ENCODE measurements around the gene MYO7A. TPM values are rescaled to one million over a fixed set of nuclear protein-coding genes. Genes with fewer than 3 reads are reported as not detected.

The MYO7A gene
- total and polyA plus RNA-seq, 2 experiments from 2014 or later: 9.8 to 10.1 TPM

DNA sequence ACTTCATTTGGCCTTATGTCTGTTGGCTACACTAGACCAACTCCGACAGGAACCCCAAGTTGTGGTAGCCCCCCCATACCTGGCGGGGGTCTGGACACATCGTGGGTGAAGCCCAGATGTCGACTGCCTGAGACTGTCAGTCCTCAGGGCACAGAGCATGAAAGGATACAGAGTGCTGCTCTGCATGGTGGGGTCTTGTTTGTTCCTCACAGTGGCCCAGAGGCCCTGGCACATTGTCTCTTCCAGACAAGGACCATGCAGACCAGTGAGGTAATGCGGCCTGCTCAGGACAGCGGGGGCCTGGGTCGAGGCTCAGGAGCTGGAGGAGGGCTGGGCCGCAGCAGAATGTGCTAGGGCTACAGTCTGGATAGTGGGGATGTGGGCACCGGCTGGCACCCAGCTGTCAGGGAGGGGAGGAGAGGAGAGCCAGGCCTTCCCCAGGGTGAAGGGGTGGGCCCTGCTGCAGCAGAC, 46.6 kb upstream of the MYO7A start:
- H3K36me3 ChIP-seq (replicated peaks; ENCODE audit: insufficient read depth, low read depth): no peaks in the 10 kb centered on the region
- TF ChIP-seq CTCF (IDR thresholded peaks at IDR 0.05; ENCODE audit: poor library complexity): no peak
- TF ChIP-seq EZH2phosphoT487 (IDR thresholded peaks at IDR 0.05; ENCODE audit: low read depth, severe bottlenecking, unreplicated experiment): no peak
- no peak for TF ChIP-seq EZH2 (IDR thresholded peaks at IDR 0.05; ENCODE audit: borderline replicate concordance)
- H3K4me2 ChIP-seq: no peak overlapping the region
- H3K4me3 ChIP-seq: no peak overlapping the region
- no peak overlapping the region for H2AFZ ChIP-seq
- H3K9me3 ChIP-seq (ENCODE audit: low read depth): no peaks in the 10 kb centered on the region
- H3K79me2 ChIP-seq: peaks cover 65% of the 10 kb centered on the region
- WGBS (ENCODE audit: low lambda C conversion rate, missing lambda C conversion rate): 95% methylated on average over 9 of the region's 9 CpGs
- H3K27ac ChIP-seq: no peak overlapping the region
- H3K4me1 ChIP-seq (ENCODE audit: insufficient read depth): peaks cover 16% of the 10 kb centered on the region
- no peak for DNase-seq (ENCODE audit: low spot score)
- no peaks in the 10 kb centered on the region for H4K20me1 ChIP-seq (ENCODE audit: insufficient read depth, poor library complexity, severe bottlenecking)
- no peaks in the 10 kb centered on the region for H3K9me2 ChIP-seq (replicated peaks; ENCODE audit: insufficient read depth)
- no peaks in the 10 kb centered on the region for H3K27me3 ChIP-seq

- no peak overlapping the region for H2AFZ ChIP-seq
- no peaks in the 10 kb centered on the region for H3K36me3 ChIP-seq (replicated peaks; ENCODE audit: insufficient read depth, low read depth)
- H3K9me3 ChIP-seq (ENCODE audit: low read depth): no peaks in the 10 kb centered on the region
- no peaks in the 10 kb centered on the region for H3K27me3 ChIP-seq
- peaks cover 62% of the 10 kb centered on the region for H3K79me2 ChIP-seq
- H3K27ac ChIP-seq: no peak overlapping the region
- H4K20me1 ChIP-seq (ENCODE audit: insufficient read depth, poor library complexity, severe bottlenecking): no peaks in the 10 kb centered on the region
- no peak for DNase-seq (ENCODE audit: low spot score)
- H3K9me2 ChIP-seq (replicated peaks; ENCODE audit: insufficient read depth): no peaks in the 10 kb centered on the region
- peaks cover 19% of the 10 kb centered on the region for H3K4me1 ChIP-seq (ENCODE audit: insufficient read depth)
- WGBS (ENCODE audit: low lambda C conversion rate, missing lambda C conversion rate): 70% methylated on average over 11 of the region's 11 CpGs
- TF ChIP-seq CTCF (IDR thresholded peaks at IDR 0.05; ENCODE audit: poor library complexity) (no peak), EZH2phosphoT487 (IDR thresholded peaks at IDR 0.05; ENCODE audit: low read depth, severe bottlenecking, unreplicated experiment) (no peak), EZH2 (IDR thresholded peaks at IDR 0.05; ENCODE audit: borderline replicate concordance) (no peak)
- H3K4me2 ChIP-seq: no peak overlapping the region
- no peak overlapping the region for H3K4me3 ChIP-seq
These were observed 45.8 kb upstream of the MYO7A start for GRCh38 chr11:77081976-77082836.

DNA sequence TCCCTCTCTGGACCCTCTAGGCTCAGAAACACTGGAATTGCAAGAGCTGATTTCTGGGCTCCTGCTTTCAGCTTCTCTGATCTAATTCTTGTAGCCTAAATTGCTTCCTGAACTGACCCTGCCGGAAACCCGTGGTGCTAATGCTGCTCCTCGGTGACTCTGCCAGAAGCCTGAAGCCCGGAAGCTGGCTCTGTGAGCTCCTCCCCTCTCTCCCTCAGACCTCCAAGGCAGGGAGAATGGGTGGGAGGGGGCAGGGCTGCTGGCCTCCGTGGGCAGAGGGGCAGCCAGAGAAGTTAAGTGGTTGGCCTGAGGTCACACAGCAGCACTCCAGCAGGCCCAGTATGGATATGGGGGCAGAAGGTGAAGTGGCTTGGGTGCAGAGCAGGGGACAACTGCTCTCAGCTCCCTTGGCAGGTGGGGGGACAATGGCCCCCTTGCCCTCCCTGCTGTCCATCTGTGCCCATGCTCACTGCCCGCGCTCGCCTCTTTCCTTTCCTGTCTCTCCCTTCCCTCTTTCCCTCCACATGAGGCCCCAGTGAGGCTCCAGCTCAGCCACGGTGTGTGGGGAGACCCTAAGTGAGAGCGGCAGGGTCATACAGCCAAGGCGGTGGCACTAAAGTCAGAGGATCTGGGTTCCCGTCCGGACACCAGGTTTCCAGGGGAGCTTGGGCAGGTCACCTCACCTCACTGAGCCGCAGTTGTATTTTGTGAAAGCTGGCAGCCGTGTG, 45.0 kb upstream of the MYO7A start:
- Histone ChIP-seq H2AFZ (no peak overlapping the region), H3K79me2 (peaks cover 54% of the 10 kb centered on the region), H3K4me1 (ENCODE audit: insufficient read depth) (peaks cover 26% of the 10 kb centered on the region), H3K4me3 (no peak overlapping the region), H3K27me3 (no peaks in the 10 kb centered on the region), H3K9me3 (ENCODE audit: low read depth) (no peaks in the 10 kb centered on the region), H3K9me2 (replicated peaks; ENCODE audit: insufficient read depth) (no peaks in the 10 kb centered on the region), H4K20me1 (ENCODE audit: insufficient read depth, poor library complexity, severe bottlenecking) (no peaks in the 10 kb centered on the region), H3K4me2 (no peak overlapping the region), H3K36me3 (replicated peaks; ENCODE audit: insufficient read depth, low read depth) (no peaks in the 10 kb centered on the region), H3K27ac (no peak overlapping the region)
- no peak for DNase-seq (ENCODE audit: low spot score)
- WGBS (ENCODE audit: low lambda C conversion rate, missing lambda C conversion rate): 82% methylated on average over 14 of the region's 15 CpGs
- TF ChIP-seq EZH2 (IDR thresholded peaks at IDR 0.05; ENCODE audit: borderline replicate concordance): no peak
- TF ChIP-seq CTCF (IDR thresholded peaks at IDR 0.05; ENCODE audit: poor library complexity): no peak

All from hepatocyte (in vitro differentiated cells).